CD14-positive monocyte (primary cell): ENCODE results near the gene DDC. TPM values are rescaled to one million over a fixed set of nuclear protein-coding genes. Genes with fewer than 3 reads are reported as not detected.

Source experiments
- DNase-seq, 3 donors: peaks; one replicate each; pipeline ENCODE4 v3.0.0-alpha.2; 2011 to 2022
- H2AFZ ChIP-seq: 2 replicates; pipeline ENCODE4 v1.6.0; 2012; ENCODE audit warnings: mild to moderate bottlenecking, low read depth, low read length, inconsistent platforms; ENCODE audit not compliant: insufficient read depth, poor library complexity, severe bottlenecking
- H3K27ac ChIP-seq, 2 donors: 1 replicate in 1 of 2; 2 replicates in 1 of 2; pipeline ENCODE4 v1.5.1; 2012 to 2013; ENCODE audit warnings: low read length in 2 of 2, control low read depth in 1 of 2, inconsistent platforms in 1 of 2, low read depth in 1 of 2, mild to moderate bottlenecking in 1 of 2
- H3K27me3 ChIP-seq, 2 donors: one replicate each; pipeline versions ENCODE4 v1.6.0 to v1.6.1; 2011 to 2013; ENCODE audit warnings: low read length in 2 of 2; ENCODE audit not compliant: control insufficient read depth in 2 of 2, insufficient read depth in 2 of 2
- H3K36me3 ChIP-seq, 2 donors: replicated peaks in 1 of 2; 1 replicate in 1 of 2; 2 replicates in 1 of 2; pipeline versions ENCODE4 v1.5.1 to v1.6.1; 2012 to 2013; ENCODE audit warnings: low read length in 2 of 2, control low read depth in 1 of 2, inconsistent platforms in 1 of 2, mild to moderate bottlenecking in 1 of 2; ENCODE audit not compliant: insufficient read depth in 2 of 2, control insufficient read depth in 1 of 2
- H3K4me1 ChIP-seq, 2 donors: 1 replicate in 1 of 2; 2 replicates in 1 of 2; pipeline versions ENCODE4 v1.5.1 to v1.6.1; 2012 to 2013; ENCODE audit warnings: low read length in 2 of 2, control low read depth in 1 of 2, inconsistent platforms in 1 of 2, mild to moderate bottlenecking in 1 of 2, moderate library complexity in 1 of 2; ENCODE audit not compliant: insufficient read depth in 2 of 2, control insufficient read depth in 1 of 2
- H3K4me2 ChIP-seq: replicated peaks from 2 replicates; pipeline ENCODE3; 2012; ENCODE audit warnings: low read length, moderate library complexity, mild to moderate bottlenecking; ENCODE audit not compliant: poor library complexity, severe bottlenecking; ENCODE audit errors: extremely low read depth
- H3K4me3 ChIP-seq, 3 experiments: fragments of 200-600 bp in 1 of 3; sonication (generic) in 1 of 3; replicated peaks in 1 of 3; 1 replicate in 2 of 3; 2 replicates in 1 of 3; pipeline ENCODE4 v1.5.1; 2011 to 2013; ENCODE audit warnings: low read length in 3 of 3, mild to moderate bottlenecking in 3 of 3, control low read depth in 2 of 3, low read depth in 2 of 3, inconsistent platforms in 1 of 3, moderate library complexity in 1 of 3
- H3K79me2 ChIP-seq: 2 replicates; pipeline ENCODE4 v1.6.0; 2012; ENCODE audit warnings: mild to moderate bottlenecking, control low read depth, inconsistent platforms, low read length, moderate library complexity; ENCODE audit not compliant: insufficient read depth
- H3K9ac ChIP-seq: 2 replicates; pipeline ENCODE4 v1.6.0; 2017; ENCODE audit warnings: low read length, mild to moderate bottlenecking; ENCODE audit not compliant: insufficient read depth, poor library complexity, severe bottlenecking
- H3K9me3 ChIP-seq, 2 donors: replicated peaks in 1 of 2; 1 replicate in 1 of 2; 2 replicates in 1 of 2; pipeline versions ENCODE4 v1.5.1 to v1.6.1; 2012 to 2013; ENCODE audit warnings: low read length in 2 of 2, control low read depth in 1 of 2; ENCODE audit not compliant: control insufficient read depth in 1 of 2, insufficient read depth in 1 of 2
- H4K20me1 ChIP-seq: 2 replicates; pipeline ENCODE4 v1.6.0; 2012; ENCODE audit warnings: mild to moderate bottlenecking, low read length, control low read depth, moderate library complexity; ENCODE audit not compliant: insufficient read depth
- H3K27ac Mint-ChIP-seq, 7 donors: one replicate each; pipeline ENCODE4 v1.8.0; 2020; ENCODE audit warnings: mild to moderate bottlenecking in 7 of 7, mixed read lengths in 7 of 7, moderate library complexity in 6 of 7, inconsistent platforms in 2 of 7
- H3K27me3 Mint-ChIP-seq, 3 donors: one replicate each; pipeline ENCODE4 v1.8.0; 2021 to 2022; ENCODE audit warnings: low read depth in 3 of 3, mild to moderate bottlenecking in 3 of 3, mixed read lengths in 3 of 3, moderate library complexity in 3 of 3, inconsistent platforms in 1 of 3
- H3K36me3 Mint-ChIP-seq, 2 donors: one replicate each; pipeline ENCODE4 v1.8.0; 2020; ENCODE audit warnings: mixed read lengths in 2 of 2, inconsistent platforms in 1 of 2, mild to moderate bottlenecking in 1 of 2
- H3K4me1 Mint-ChIP-seq: one replicate; pipeline ENCODE4 v1.8.0; 2020; ENCODE audit warnings: mild to moderate bottlenecking, mixed read lengths
- H3K4me3 Mint-ChIP-seq, 2 donors: one replicate each; pipeline ENCODE4 v1.8.0; 2020; ENCODE audit warnings: mild to moderate bottlenecking in 2 of 2, mixed read lengths in 2 of 2, moderate library complexity in 1 of 2
- H3K9me3 Mint-ChIP-seq, 7 donors: one replicate each; pipeline ENCODE4 v1.8.0; 2020 to 2022; ENCODE audit warnings: mixed read lengths in 7 of 7, mild to moderate bottlenecking in 6 of 7, moderate library complexity in 6 of 7, inconsistent platforms in 2 of 7
- WGBS: methylation state at CpG from one replicate; pipeline ENCODE4 v1.1.5; 2013; ENCODE audit warnings: missing lambda C conversion rate; ENCODE audit not compliant: insufficient coverage; 5-methylcytosine and 5-hydroxymethylcytosine counted together
- intact Hi-C, 2 donors: fragments of 100-400 bp; cut with micrococcal nuclease; formaldehyde crosslinking; loops; one replicate each; pipeline versions ENCODE4 v1.15.0 to v1.15.1; 2023
- polyA plus RNA-seq, 3 donors: library from polyadenylated mRNA; depleted of rRNA in 1 of 3; unstranded in 2 of 3; stranded (reverse) in 1 of 3; fragments of 300-500 nt in 2 of 3; fragments of >200 nt in 1 of 3; fragmentation: Illumina TruSeq in 2 of 3; gene quantifications; 1 replicate in 2 of 3; 2 replicates in 1 of 3; pipeline ENCODE4 v1.2.3, GENCODE V29; 2012 to 2021
- TF ChIP-seq, protein P1 (sequence below): fragments of 200-600 bp; IDR thresholded peaks from one replicate; pipeline ENCODE4 v1.8.0; 2022; ENCODE audit warnings: antibody characterized with exemption, mild to moderate bottlenecking

DDC gene
- polyA plus RNA-seq, 3 donors: not detected

DNA sequence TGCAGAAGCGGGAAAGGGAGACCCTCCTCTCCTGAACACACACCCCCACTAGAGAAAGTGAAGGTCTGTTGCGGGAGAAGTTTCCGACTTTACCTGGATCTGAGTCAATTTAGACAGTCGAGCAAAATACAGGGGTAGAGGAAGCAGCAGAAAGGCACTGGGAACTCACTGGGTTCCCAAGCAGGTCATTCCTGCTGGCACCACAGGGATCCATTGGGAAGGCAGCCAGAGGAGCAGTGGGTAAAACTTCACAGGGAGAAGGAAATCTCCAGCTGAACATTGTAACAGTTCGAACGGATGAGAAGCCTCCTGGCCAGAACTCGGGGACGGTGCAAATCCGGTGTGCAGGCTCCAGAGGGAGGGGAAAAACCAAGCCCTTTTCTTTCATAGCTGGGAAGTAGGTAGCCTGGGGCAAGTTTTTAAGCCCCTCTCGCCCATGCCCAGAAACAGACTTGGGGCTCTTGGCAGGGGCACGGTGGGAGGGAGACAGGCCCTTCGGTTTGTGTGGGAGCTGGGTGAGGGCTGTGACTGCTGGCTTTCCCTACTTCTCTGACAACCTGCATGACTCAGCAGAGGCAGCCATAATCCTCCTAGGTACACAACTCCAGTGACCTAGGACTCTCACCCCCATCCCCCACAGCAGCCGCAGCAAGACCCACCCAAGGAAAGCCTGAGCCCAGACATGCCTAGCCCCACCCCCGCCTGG is 51.9 kb downstream of the DDC start:
- intact Hi-C loops: no loop called here
- H3K27me3 ChIP-seq: no peaks in the 10 kb centered on the region
- no peaks in the 10 kb centered on the region for H4K20me1 ChIP-seq
- 96% methylated on average over 6 of the region's 14 CpGs for WGBS
- Mint-ChIP-seq H3K4me3 (no peak overlapping the region), H3K4me1 (no peaks in the 10 kb centered on the region), H3K27me3 (peaks cover 0 to 6% (median 3%) of the 10 kb centered on the region in 3 donors), H3K36me3 (no peaks in the 10 kb centered on the region), H3K9me3 (peaks cover 4 to 19% (median 12%) of the 10 kb centered on the region in 7 donors), H3K27ac (no peak overlapping the region)
- H3K9me3 ChIP-seq: peaks cover 0 to 3% of the 10 kb centered on the region in 2 donors
- no peak overlapping the region for H3K9ac ChIP-seq
- TF ChIP-seq, protein P1, sequence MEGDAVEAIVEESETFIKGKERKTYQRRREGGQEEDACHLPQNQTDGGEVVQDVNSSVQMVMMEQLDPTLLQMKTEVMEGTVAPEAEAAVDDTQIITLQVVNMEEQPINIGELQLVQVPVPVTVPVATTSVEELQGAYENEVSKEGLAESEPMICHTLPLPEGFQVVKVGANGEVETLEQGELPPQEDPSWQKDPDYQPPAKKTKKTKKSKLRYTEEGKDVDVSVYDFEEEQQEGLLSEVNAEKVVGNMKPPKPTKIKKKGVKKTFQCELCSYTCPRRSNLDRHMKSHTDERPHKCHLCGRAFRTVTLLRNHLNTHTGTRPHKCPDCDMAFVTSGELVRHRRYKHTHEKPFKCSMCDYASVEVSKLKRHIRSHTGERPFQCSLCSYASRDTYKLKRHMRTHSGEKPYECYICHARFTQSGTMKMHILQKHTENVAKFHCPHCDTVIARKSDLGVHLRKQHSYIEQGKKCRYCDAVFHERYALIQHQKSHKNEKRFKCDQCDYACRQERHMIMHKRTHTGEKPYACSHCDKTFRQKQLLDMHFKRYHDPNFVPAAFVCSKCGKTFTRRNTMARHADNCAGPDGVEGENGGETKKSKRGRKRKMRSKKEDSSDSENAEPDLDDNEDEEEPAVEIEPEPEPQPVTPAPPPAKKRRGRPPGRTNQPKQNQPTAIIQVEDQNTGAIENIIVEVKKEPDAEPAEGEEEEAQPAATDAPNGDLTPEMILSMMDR: no peak
- no peak overlapping the region for H2AFZ ChIP-seq
- no peak overlapping the region for H3K4me2 ChIP-seq
- H3K36me3 ChIP-seq: no peaks in the 10 kb centered on the region
- no peak overlapping the region for H3K27ac ChIP-seq
- no peak overlapping the region for H3K4me3 ChIP-seq
- H3K4me1 ChIP-seq: no peaks in the 10 kb centered on the region
- no peak for DNase-seq
- H3K79me2 ChIP-seq: no peaks in the 10 kb centered on the region

DNA sequence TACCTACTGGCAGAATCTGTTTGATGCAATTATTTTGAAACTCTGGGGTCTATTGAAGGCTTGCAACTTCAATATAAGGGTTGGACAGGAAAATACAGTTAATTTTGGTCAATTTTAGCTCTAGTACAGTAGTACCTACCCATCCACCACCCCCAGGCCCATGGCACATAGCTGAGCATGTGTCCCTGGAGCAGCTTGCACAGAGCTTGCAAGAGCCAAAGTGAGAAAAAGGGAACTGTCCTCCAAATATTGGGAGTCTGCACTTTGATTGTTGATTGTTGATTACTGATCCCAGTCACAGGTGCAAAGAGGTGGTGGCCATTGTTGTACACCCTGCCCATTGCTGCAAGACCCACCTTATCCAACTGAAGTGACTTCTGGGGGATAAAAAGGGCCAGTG is 52.8 kb downstream of the DDC start:
- Histone ChIP-seq H2AFZ (no peak overlapping the region), H3K4me2 (no peak overlapping the region), H3K79me2 (no peaks in the 10 kb centered on the region), H3K27me3 (no peaks in the 10 kb centered on the region), H3K4me3 (no peak overlapping the region), H3K27ac (no peak overlapping the region), H3K4me1 (no peaks in the 10 kb centered on the region), H3K36me3 (no peaks in the 10 kb centered on the region), H3K9me3 (no peaks in the 10 kb centered on the region), H4K20me1 (no peaks in the 10 kb centered on the region), H3K9ac (no peak overlapping the region)
- TF ChIP-seq, protein P1: no peak
- no peaks in the 10 kb centered on the region for H3K4me1 Mint-ChIP-seq
- no peak for DNase-seq
- H3K4me3 Mint-ChIP-seq: no peak overlapping the region
- H3K36me3 Mint-ChIP-seq: no peaks in the 10 kb centered on the region
- peaks cover 2 to 15% (median 6%) of the 10 kb centered on the region in 7 donors for H3K9me3 Mint-ChIP-seq
- H3K27me3 Mint-ChIP-seq: peaks cover 0 to 6% (median 3%) of the 10 kb centered on the region in 3 donors
- H3K27ac Mint-ChIP-seq: no peak overlapping the region
- intact Hi-C loops: no loop called here
